ENCODE measurements around the gene CMTM7. TPM values are rescaled to one million over a fixed set of nuclear protein-coding genes. Genes with fewer than 3 reads are reported as not detected.

The CMTM7 gene
- total RNA-seq, 1 experiment from 2014 or later = 62.6 TPM

DNA sequence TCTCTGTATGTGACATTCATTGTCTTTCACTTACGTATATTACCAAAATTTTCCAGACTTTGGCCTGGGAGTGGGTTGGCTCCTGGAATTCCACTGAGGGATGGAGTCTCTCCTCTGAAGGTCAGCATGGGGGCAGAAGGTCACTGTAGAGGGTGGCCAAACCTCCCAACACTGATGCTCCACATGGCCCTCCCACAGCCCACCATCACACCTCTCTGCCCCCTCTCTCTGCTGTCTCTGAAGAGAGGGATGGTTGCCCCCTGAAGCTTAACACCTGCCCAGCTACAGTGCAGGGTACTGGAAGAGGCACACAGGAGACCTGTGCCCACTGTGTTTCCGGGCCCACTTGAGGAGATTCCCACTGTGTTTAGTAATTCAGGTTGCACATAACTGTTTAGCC, 58.8 kb downstream of the CMTM7 start:
- no peak overlapping the region for H2AFZ ChIP-seq (ENCODE audit: low read depth, low read length, poor library complexity, severe bottlenecking)
- H3K79me2 ChIP-seq (ENCODE audit: insufficient read depth, low read length) = peaks cover 70% of the 10 kb centered on the region
- peaks cover 3 to 35% of the 10 kb centered on the region in 2 experiments; a peak in 3 of 4 replicates for H3K36me3 ChIP-seq (ENCODE audit: control insufficient read depth in 1 of 2, insufficient read depth in 2 of 2, low read length in 2 of 2)
- BruUV-seq (replicated peaks) = no TSS peak
- TF ChIP-seq, protein P1, sequence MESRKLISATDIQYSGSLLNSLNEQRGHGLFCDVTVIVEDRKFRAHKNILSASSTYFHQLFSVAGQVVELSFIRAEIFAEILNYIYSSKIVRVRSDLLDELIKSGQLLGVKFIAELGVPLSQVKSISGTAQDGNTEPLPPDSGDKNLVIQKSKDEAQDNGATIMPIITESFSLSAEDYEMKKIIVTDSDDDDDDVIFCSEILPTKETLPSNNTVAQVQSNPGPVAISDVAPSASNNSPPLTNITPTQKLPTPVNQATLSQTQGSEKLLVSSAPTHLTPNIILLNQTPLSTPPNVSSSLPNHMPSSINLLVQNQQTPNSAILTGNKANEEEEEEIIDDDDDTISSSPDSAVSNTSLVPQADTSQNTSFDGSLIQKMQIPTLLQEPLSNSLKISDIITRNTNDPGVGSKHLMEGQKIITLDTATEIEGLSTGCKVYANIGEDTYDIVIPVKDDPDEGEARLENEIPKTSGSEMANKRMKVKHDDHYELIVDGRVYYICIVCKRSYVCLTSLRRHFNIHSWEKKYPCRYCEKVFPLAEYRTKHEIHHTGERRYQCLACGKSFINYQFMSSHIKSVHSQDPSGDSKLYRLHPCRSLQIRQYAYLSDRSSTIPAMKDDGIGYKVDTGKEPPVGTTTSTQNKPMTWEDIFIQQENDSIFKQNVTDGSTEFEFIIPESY (IDR thresholded peaks at IDR 0.05; ENCODE audit: extremely low read depth, insufficient replicate concordance, low read length) = no peak
- no peak for TF ChIP-seq JUND (IDR thresholded peaks at IDR 0.05)
- TF ChIP-seq ZFX (IDR thresholded peaks at IDR 0.05) = no peak
- TF ChIP-seq FOSL1 (IDR thresholded peaks at IDR 0.05; ENCODE audit: low read depth) = no peak
- no peak for TF ChIP-seq ZNF274 (IDR thresholded peaks at IDR 0.05; ENCODE audit: low read depth, low read length)
- TF ChIP-seq CEBPB (IDR thresholded peaks at IDR 0.05; ENCODE audit: low read depth) = no peak
- no peak for TF ChIP-seq TCF7L2 (IDR thresholded peaks at IDR 0.05; ENCODE audit: borderline replicate concordance, extremely low read depth, insufficient read depth, insufficient read length)
- TF ChIP-seq SP1 (IDR thresholded peaks at IDR 0.05; ENCODE audit: low read depth) = no peak
- RAD21 ChIA-PET (ENCODE audit: low non-redundant PET in 1 of 2, low total read pairs in 2 of 2, uncharacterized antibody in 2 of 2, unreplicated experiment in 2 of 2) = no interaction called here
- intact Hi-C loops (cut with micrococcal nuclease) = no loop called here
- H3K4me1 ChIP-seq (ENCODE audit: control insufficient read depth in 1 of 2, insufficient read depth in 2 of 2, low read length in 2 of 2) = no peaks in the 10 kb centered on the region
- no peaks in the 10 kb centered on the region for H3K27me3 ChIP-seq (ENCODE audit: insufficient read depth, low read length)
- H3K27ac ChIP-seq (ENCODE audit: low read depth, low read length) = no peak overlapping the region
- POLR2A ChIA-PET = no interaction called here
- no peak overlapping the region for H3K4me3 ChIP-seq (replicated peaks in 1 of 2; ENCODE audit: low read depth in 1 of 2, low read length in 2 of 2)
- CTCF ChIA-PET = interaction anchor here (1.1 kb wide), 1 partner anchor 17 kb away, joined by 3 read pairs; no protein-coding TSS in a partner anchor
- no peak overlapping the region for H3K9ac ChIP-seq (ENCODE audit: low read length)
- DNase-seq (ENCODE audit: low read depth, low spot score) = no peak
- no peak overlapping the region for H3K4me2 ChIP-seq (ENCODE audit: low read length)
- H3K9me3 ChIP-seq (ENCODE audit: control insufficient read depth in 1 of 2, insufficient read depth in 1 of 2, low read depth in 1 of 2, low read length in 2 of 2) = no peaks in the 10 kb centered on the region
- no peaks in the 10 kb centered on the region for H3K9me2 ChIP-seq (ENCODE audit: insufficient read depth)
- ATAC-seq = no peak
- peaks cover 9% of the 10 kb centered on the region; the same call in 1 of the 2 replicates for H4K20me1 ChIP-seq (ENCODE audit: insufficient read depth)

Measured in HCT116 (cell line).